Liver (tissue), 3 donors: ENCODE results near the gene TAGLN.

Source experiments
- FOXA1 ChIP-seq: IDR thresholded peaks from 2 replicates; pipeline ENCODE4 v1.6.1; 2016; ENCODE audit warnings: antibody characterized with exemption
- RAD21 ChIP-seq, 2 donors: IDR thresholded peaks; 2 replicates each; pipeline ENCODE4 v1.6.1; 2016; ENCODE audit warnings: antibody characterized with exemption in 2 of 2, mild to moderate bottlenecking in 2 of 2
- SP1 ChIP-seq: IDR thresholded peaks from 2 replicates; pipeline ENCODE4 v1.6.1; 2018; ENCODE audit warnings: antibody characterized with exemption, mild to moderate bottlenecking
- TAF1 ChIP-seq: conservative IDR thresholded peaks from 2 replicates; pipeline ENCODE4 v1.6.1; 2016; ENCODE audit warnings: antibody characterized with exemption, mild to moderate bottlenecking
- TF ChIP-seq, protein P1 (sequence below): fragments of 150-350 bp; IDR thresholded peaks from 2 replicates; pipeline ENCODE4 v1.5.1; 2017; ENCODE audit warnings: improper control_type of control experiment, low read depth, low read length; ENCODE audit not compliant: missing input control
- TF ChIP-seq, protein P2 (sequence below): IDR thresholded peaks from 2 replicates; pipeline ENCODE4 v1.6.1; 2016; ENCODE audit warnings: antibody characterized with exemption, mild to moderate bottlenecking
- donor health status: healthy.
- donor health status: healthy.

DNA sequence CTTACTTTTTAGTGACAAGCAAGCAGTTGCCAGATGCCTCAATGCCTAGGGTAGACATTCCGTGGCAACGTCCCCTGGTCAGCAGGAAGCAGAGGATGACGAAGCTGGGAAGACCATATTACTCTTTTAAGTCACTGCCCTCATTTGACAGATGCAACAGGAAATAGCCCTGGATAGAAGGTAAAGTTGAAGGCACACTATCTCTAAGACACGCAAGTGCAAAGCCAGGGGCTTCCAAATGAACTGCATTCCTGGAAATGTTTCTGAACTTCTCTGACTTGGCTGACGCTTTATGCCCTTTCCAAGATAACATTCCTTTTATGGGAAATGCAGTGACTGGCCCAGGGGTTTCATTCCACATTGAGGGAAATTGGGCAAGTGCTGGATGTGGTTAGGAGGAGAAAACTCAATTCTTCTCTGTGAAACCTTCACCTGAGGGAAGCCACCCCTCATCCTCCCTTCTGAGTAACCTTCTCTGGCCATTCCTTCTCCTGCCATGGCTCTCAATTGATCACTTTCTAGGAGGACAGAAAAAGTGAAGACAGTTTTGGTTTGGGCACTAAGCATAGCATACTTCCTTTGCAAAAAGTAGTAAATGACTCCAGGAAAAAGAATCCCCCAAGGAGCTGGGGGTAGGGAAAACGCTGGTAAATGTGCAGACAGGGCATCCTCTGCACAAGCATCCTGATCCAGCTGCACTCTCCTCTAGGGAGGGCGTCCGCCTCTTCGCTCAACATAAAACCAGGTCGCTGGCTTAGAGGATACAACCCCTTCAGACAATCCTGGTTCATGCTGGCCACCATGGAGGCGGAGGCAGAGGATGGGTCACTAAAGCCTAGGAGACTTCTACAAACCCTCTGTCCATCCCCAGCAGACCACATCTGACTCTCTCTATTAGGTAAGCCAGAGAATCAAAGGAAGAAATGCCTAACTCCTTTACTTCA, 18.2 kb downstream of the TAGLN start:
- TF ChIP-seq, protein P1, sequence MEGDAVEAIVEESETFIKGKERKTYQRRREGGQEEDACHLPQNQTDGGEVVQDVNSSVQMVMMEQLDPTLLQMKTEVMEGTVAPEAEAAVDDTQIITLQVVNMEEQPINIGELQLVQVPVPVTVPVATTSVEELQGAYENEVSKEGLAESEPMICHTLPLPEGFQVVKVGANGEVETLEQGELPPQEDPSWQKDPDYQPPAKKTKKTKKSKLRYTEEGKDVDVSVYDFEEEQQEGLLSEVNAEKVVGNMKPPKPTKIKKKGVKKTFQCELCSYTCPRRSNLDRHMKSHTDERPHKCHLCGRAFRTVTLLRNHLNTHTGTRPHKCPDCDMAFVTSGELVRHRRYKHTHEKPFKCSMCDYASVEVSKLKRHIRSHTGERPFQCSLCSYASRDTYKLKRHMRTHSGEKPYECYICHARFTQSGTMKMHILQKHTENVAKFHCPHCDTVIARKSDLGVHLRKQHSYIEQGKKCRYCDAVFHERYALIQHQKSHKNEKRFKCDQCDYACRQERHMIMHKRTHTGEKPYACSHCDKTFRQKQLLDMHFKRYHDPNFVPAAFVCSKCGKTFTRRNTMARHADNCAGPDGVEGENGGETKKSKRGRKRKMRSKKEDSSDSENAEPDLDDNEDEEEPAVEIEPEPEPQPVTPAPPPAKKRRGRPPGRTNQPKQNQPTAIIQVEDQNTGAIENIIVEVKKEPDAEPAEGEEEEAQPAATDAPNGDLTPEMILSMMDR = no peak
- TF ChIP-seq TAF1 (no peak), RAD21 (IDR thresholded peaks at IDR 0.05) (no peak), SP1 (peak; percentile 63), FOXA1 (no peak)
- TF ChIP-seq, protein P2, sequence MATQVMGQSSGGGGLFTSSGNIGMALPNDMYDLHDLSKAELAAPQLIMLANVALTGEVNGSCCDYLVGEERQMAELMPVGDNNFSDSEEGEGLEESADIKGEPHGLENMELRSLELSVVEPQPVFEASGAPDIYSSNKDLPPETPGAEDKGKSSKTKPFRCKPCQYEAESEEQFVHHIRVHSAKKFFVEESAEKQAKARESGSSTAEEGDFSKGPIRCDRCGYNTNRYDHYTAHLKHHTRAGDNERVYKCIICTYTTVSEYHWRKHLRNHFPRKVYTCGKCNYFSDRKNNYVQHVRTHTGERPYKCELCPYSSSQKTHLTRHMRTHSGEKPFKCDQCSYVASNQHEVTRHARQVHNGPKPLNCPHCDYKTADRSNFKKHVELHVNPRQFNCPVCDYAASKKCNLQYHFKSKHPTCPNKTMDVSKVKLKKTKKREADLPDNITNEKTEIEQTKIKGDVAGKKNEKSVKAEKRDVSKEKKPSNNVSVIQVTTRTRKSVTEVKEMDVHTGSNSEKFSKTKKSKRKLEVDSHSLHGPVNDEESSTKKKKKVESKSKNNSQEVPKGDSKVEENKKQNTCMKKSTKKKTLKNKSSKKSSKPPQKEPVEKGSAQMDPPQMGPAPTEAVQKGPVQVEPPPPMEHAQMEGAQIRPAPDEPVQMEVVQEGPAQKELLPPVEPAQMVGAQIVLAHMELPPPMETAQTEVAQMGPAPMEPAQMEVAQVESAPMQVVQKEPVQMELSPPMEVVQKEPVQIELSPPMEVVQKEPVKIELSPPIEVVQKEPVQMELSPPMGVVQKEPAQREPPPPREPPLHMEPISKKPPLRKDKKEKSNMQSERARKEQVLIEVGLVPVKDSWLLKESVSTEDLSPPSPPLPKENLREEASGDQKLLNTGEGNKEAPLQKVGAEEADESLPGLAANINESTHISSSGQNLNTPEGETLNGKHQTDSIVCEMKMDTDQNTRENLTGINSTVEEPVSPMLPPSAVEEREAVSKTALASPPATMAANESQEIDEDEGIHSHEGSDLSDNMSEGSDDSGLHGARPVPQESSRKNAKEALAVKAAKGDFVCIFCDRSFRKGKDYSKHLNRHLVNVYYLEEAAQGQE = peak; percentile 33
